Spleen (tissue), 11 donors: Measurements from ENCODE around the gene PPP1R16B. TPM values are rescaled to one million over a fixed set of nuclear protein-coding genes. Genes with fewer than 3 reads are reported as not detected.

ENCODE experiments used
- DNase-seq: peaks from one replicate; pipeline ENCODE4 v3.0.0-alpha.2; 2020
- H3K27ac ChIP-seq, 8 donors: fragments of 200-600 bp; sonication (generic) in 7 of 8; 1 replicate in 4 of 8; 2 replicates in 4 of 8; pipeline versions ENCODE4 v1.5.0 to v1.8.0; 2016 to 2021; ENCODE audit warnings: inconsistent platforms in 4 of 8, mild to moderate bottlenecking in 4 of 8, moderate library complexity in 1 of 8
- H3K27me3 ChIP-seq, 7 donors: fragments of 200-600 bp; sonication (generic) in 6 of 7; replicated peaks in 1 of 7; 1 replicate in 4 of 7; 2 replicates in 3 of 7; pipeline versions ENCODE4 v1.5.0 to v1.8.0; 2016 to 2021; ENCODE audit warnings: inconsistent platforms in 3 of 7, mild to moderate bottlenecking in 1 of 7
- H3K36me3 ChIP-seq, 6 donors: fragments of 200-600 bp; sonication (generic) in 5 of 6; 1 replicate in 4 of 6; 2 replicates in 2 of 6; pipeline versions ENCODE4 v1.5.0 to v1.8.0; 2016 to 2021; ENCODE audit warnings: inconsistent platforms in 2 of 6
- H3K4me1 ChIP-seq, 6 donors: fragments of 200-600 bp; sonication (generic) in 5 of 6; 1 replicate in 3 of 6; 2 replicates in 3 of 6; pipeline versions ENCODE4 v1.5.0 to v1.8.0; 2016 to 2021; ENCODE audit warnings: inconsistent platforms in 3 of 6
- H3K4me3 ChIP-seq, 8 donors: fragments of 200-600 bp; sonication (generic) in 7 of 8; 1 replicate in 4 of 8; 2 replicates in 4 of 8; pipeline versions ENCODE4 v1.5.0 to v1.8.0; 2016 to 2021; ENCODE audit warnings: inconsistent platforms in 4 of 8, mild to moderate bottlenecking in 4 of 8, moderate library complexity in 2 of 8
- H3K9me3 ChIP-seq, 8 donors: fragments of 200-600 bp; sonication (generic) in 7 of 8; 1 replicate in 4 of 8; 2 replicates in 4 of 8; pipeline versions ENCODE4 v1.5.0 to v1.8.0; 2016 to 2021; ENCODE audit warnings: inconsistent platforms in 4 of 8
- POLR2A ChIP-seq, 3 donors: fragments of 450-650 bp; IDR thresholded peaks; one replicate each; pipeline ENCODE4 v1.5.1; 2017; ENCODE audit warnings: antibody characterized with exemption in 3 of 3, mild to moderate bottlenecking in 1 of 3
- POLR2AphosphoS5 ChIP-seq, 3 donors: sonication (generic); formaldehyde crosslinking; IDR thresholded peaks; one replicate each; pipeline ENCODE4 v1.5.1; 2017; ENCODE audit warnings: antibody characterized with exemption in 3 of 3
- WGBS, 5 donors: extraction: QIAGEN DNeasy Blood & Tissue Kit in 3 of 5; methylation state at CpG; one replicate each; pipeline versions ENCODE4 v1.1.5 to v1.1.7; 2013 to 2018; 5-methylcytosine and 5-hydroxymethylcytosine counted together
- intact Hi-C: fragments of 100-400 bp; cut with DNase I; formaldehyde crosslinking; loops from one replicate; pipeline ENCODE4 v1.15.0; 2023; ENCODE audit warnings: low total_unique reads
- polyA plus RNA-seq, 3 donors: library from polyadenylated mRNA; stranded (reverse); fragments of 200-250 nt; gene quantifications; one replicate each; pipeline ENCODE4 v1.2.1, GENCODE V29; 2013
- total RNA-seq, 7 donors: library from RNA; depleted of rRNA in 3 of 7; stranded (reverse); fragments of >200 nt in 3 of 7; fragmentation: NEBNext Ultra II Directional in 4 of 7; extraction: Animal tissue kit (Norgen Biotek cat#: 25700) in 4 of 7; gene quantifications; one replicate each; pipeline versions ENCODE4 v1.1.0 to v1.2.1, GENCODE V29; 2016 to 2021
- TF ChIP-seq, protein P1 (sequence below), 11 experiments: fragments of 200-600 bp in 7 of 11; fragments of 450-650 bp in 4 of 11; sonication (generic) in 4 of 11; IDR thresholded peaks in 8 of 11; conservative IDR thresholded peaks in 3 of 11; 1 replicate in 7 of 11; 2 replicates in 4 of 11; pipeline versions ENCODE4 v1.4.0 to v1.8.0; 2016 to 2021; ENCODE audit warnings: antibody characterized with exemption in 11 of 11, inconsistent platforms in 4 of 11, mild to moderate bottlenecking in 1 of 11
- donor health status: healthy with polysubstance abuse.
- donor health status: DM: no; HTN: no; CAD: no; lungs with moderate emphysema.
- donor health status: DM: no; HTN: no; CAD: no.
- donor health status: Bipolar disorder and iron deficiency.
- donor health status: healthy.
- donor health status: DM: no; HTN: no; CAD: no.
- donor health status: DM: yes; HTN: yes; CAD: no.

The PPP1R16B gene
- total and polyA plus RNA-seq, 10 donors: 16.0 to 66.0 (median 43.1) TPM

- H3K4me1 ChIP-seq: no peaks in the 10 kb centered on the region
- WGBS, 5 donors: 90 to 96% (median 92%) methylated on average over 13 of the region's 13 CpGs
- intact Hi-C loops: no loop called here
These were observed 35.9 kb upstream of the PPP1R16B start for GRCh38 chr20:38769376-38770295.

GRCh38 chr20:38770546-38770945 is 35.0 kb upstream of the PPP1R16B start:
- TF ChIP-seq, protein P1, sequence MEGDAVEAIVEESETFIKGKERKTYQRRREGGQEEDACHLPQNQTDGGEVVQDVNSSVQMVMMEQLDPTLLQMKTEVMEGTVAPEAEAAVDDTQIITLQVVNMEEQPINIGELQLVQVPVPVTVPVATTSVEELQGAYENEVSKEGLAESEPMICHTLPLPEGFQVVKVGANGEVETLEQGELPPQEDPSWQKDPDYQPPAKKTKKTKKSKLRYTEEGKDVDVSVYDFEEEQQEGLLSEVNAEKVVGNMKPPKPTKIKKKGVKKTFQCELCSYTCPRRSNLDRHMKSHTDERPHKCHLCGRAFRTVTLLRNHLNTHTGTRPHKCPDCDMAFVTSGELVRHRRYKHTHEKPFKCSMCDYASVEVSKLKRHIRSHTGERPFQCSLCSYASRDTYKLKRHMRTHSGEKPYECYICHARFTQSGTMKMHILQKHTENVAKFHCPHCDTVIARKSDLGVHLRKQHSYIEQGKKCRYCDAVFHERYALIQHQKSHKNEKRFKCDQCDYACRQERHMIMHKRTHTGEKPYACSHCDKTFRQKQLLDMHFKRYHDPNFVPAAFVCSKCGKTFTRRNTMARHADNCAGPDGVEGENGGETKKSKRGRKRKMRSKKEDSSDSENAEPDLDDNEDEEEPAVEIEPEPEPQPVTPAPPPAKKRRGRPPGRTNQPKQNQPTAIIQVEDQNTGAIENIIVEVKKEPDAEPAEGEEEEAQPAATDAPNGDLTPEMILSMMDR (IDR thresholded peaks at IDR 0.05 in 8 of 11, conservative IDR thresholded peaks at IDR 0.05 in 3 of 11): no peak
- no peak for TF ChIP-seq POLR2AphosphoS5 (IDR thresholded peaks at IDR 0.05)
- TF ChIP-seq POLR2A (IDR thresholded peaks at IDR 0.05): no peak
- H3K9me3 ChIP-seq: peaks cover 0 to 14% (median 12%) of the 10 kb centered on the region in 8 donors
- WGBS, 5 donors: 91 to 98% (median 94%) methylated on average over 3 of the region's 3 CpGs
- no peak overlapping the region for H3K4me3 ChIP-seq
- no peaks in the 10 kb centered on the region for H3K27me3 ChIP-seq
- intact Hi-C loops: no loop called here
- H3K4me1 ChIP-seq: no peaks in the 10 kb centered on the region
- H3K36me3 ChIP-seq: peaks cover 0 to 100% (median 83%) of the 10 kb centered on the region in 6 donors
- no peak overlapping the region for H3K27ac ChIP-seq
- DNase-seq: no peak

More at GRCh38 chr20:38769376-38770295, 35.9 kb upstream of the PPP1R16B start:
- H3K27ac ChIP-seq: no peak overlapping the region
- no peak for TF ChIP-seq POLR2A (IDR thresholded peaks at IDR 0.05)
- TF ChIP-seq POLR2AphosphoS5 (IDR thresholded peaks at IDR 0.05): no peak
- TF ChIP-seq, protein P1 (IDR thresholded peaks at IDR 0.05 in 8 of 11, conservative IDR thresholded peaks at IDR 0.05 in 3 of 11): no peak
- H3K27me3 ChIP-seq: no peaks in the 10 kb centered on the region
- no peak for DNase-seq
- peaks cover 0 to 100% (median 89%) of the 10 kb centered on the region in 6 donors for H3K36me3 ChIP-seq
- H3K9me3 ChIP-seq: peaks cover 0 to 13% (median 12%) of the 10 kb centered on the region in 8 donors
- no peak overlapping the region for H3K4me3 ChIP-seq

DNA sequence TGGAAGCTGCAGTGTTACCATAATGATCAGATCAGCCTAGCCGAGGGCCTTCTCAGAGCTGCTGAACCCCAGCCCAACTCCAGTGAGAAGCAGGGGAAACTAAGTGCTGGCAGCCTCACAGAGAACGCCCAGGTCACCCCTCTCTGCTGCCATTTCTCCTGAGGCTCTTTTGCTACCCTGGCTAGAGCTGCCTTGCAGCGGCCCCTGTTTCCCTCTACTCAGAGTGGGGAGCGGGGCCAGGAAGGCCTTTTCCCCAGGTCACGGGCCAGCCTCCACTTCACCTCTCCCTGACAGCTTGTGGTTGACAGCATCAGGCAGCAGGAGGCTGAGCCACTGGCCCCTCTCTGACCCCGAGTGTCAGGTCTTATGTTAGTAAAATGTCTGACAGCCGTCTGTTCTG is 34.5 kb upstream of the PPP1R16B start:
- H3K4me1 ChIP-seq: no peaks in the 10 kb centered on the region
- DNase-seq: no peak
- intact Hi-C loops: no loop called here
- 79 to 95% (median 91%) methylated on average over 5 to 7 of the region's 7 CpGs for WGBS, 5 donors
- no peak overlapping the region for H3K27ac ChIP-seq
- TF ChIP-seq, protein P1 (IDR thresholded peaks at IDR 0.05 in 8 of 11, conservative IDR thresholded peaks at IDR 0.05 in 3 of 11): no peak
- TF ChIP-seq POLR2A (IDR thresholded peaks at IDR 0.05): no peak
- no peak for TF ChIP-seq POLR2AphosphoS5 (IDR thresholded peaks at IDR 0.05)
- peaks cover 0 to 14% (median 12%) of the 10 kb centered on the region in 8 donors for H3K9me3 ChIP-seq
- no peaks in the 10 kb centered on the region for H3K27me3 ChIP-seq
- peaks cover 0 to 100% (median 79%) of the 10 kb centered on the region in 6 donors for H3K36me3 ChIP-seq
- no peak overlapping the region for H3K4me3 ChIP-seq

DNA sequence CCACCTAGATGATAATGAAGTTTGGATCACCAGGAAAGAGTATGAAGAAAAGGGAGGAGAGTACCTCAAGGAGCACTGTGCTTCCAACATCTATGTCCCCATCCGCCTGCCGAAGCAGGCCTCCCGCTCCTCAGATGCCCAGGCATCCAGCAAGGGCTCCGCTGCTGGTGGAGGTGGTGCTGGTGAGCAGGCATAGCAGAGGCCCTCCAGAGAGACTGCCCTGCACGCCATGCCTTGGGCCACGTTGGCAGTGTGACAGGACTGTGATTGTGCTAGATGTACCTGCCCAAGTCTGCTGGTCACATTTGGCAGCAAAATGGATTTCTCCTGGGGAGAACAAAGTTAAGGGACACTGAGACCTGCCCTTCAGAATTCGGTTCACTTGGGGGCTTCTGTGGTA is 33.9 kb upstream of the PPP1R16B start:
- Histone ChIP-seq H3K9me3 (peaks cover 0 to 14% (median 12%) of the 10 kb centered on the region in 8 donors), H3K4me3 (no peak overlapping the region), H3K36me3 (peaks cover 0 to 99% (median 73%) of the 10 kb centered on the region in 6 donors), H3K27ac (no peak overlapping the region), H3K27me3 (no peaks in the 10 kb centered on the region), H3K4me1 (no peaks in the 10 kb centered on the region)
- no peak for DNase-seq
- 85 to 100% (median 94%) methylated on average over 5 to 7 of the region's 7 CpGs for WGBS, 5 donors
- TF ChIP-seq, protein P1 (IDR thresholded peaks at IDR 0.05 in 8 of 11, conservative IDR thresholded peaks at IDR 0.05 in 3 of 11): no peak
- TF ChIP-seq POLR2A (IDR thresholded peaks at IDR 0.05) (no peak), POLR2AphosphoS5 (IDR thresholded peaks at IDR 0.05) (no peak)
- intact Hi-C loops: no loop called here
